ENCODE data around the gene INHBB.
"Not testable (repeated sequence)": the region's sequence is repeated elsewhere in the genome, so short reads cannot be mapped to it uniquely, and the experiment has no call there.

Gene INHBB

GRCh38 chr2:120381192-120381591 lies 35.3 kb downstream of the INHBB start:
- DNase-seq (ENCODE audit: low read depth, low spot score), result no peak

- no peak for DNase-seq (ENCODE audit: low read depth, low spot score)
Measured at GRCh38 chr2:120381661-120382060, 35.7 kb downstream of the INHBB start.

- no peak for DNase-seq (ENCODE audit: low read depth, low spot score)
Measured at GRCh38 chr2:120382541-120383144, 36.7 kb downstream of the INHBB start.

GRCh38 chr2:120383191-120383590 lies 37.3 kb downstream of the INHBB start:
- DNase-seq (ENCODE audit: low read depth, low spot score), result no peak

GRCh38 chr2:120383631-120384340 lies 37.9 kb downstream of the INHBB start:
- DNase-seq (ENCODE audit: low read depth, low spot score), result no peak

GRCh38 chr2:120384486-120385354 lies 38.8 kb downstream of the INHBB start:
- no peak for DNase-seq (ENCODE audit: low read depth, low spot score)

- DNase-seq (ENCODE audit: low read depth, low spot score), result no peak
Measured at GRCh38 chr2:120385355-120386127, 39.6 kb downstream of the INHBB start.

GRCh38 chr2:120388222-120389035 lies 42.5 kb downstream of the INHBB start:
- no peak for DNase-seq (ENCODE audit: low read depth, low spot score)

- DNase-seq (ENCODE audit: low read depth, low spot score), result no peak
Measured at GRCh38 chr2:120389036-120389391, 43.1 kb downstream of the INHBB start.

- DNase-seq (ENCODE audit: low read depth, low spot score), result no peak
Measured at GRCh38 chr2:120390381-120391055, 44.6 kb downstream of the INHBB start.

GRCh38 chr2:120391382-120391781 lies 45.4 kb downstream of the INHBB start:
- DNase-seq (ENCODE audit: low read depth, low spot score), result not testable (repeated sequence)

- no peak for DNase-seq (ENCODE audit: low read depth, low spot score)
Measured at GRCh38 chr2:120391911-120392665, 46.2 kb downstream of the INHBB start.

- no peak for DNase-seq (ENCODE audit: low read depth, low spot score)
Measured at GRCh38 chr2:120392923-120393322, 47.0 kb downstream of the INHBB start.

- no peak for DNase-seq (ENCODE audit: low read depth, low spot score)
Measured at GRCh38 chr2:120393456-120393855, 47.5 kb downstream of the INHBB start.

- no peak for DNase-seq (ENCODE audit: low read depth, low spot score)
Measured at GRCh38 chr2:120394764-120395163, 48.8 kb downstream of the INHBB start.

GRCh38 chr2:120395221-120396012 lies 49.5 kb downstream of the INHBB start:
- no peak for DNase-seq (ENCODE audit: low read depth, low spot score)

- DNase-seq (ENCODE audit: low read depth, low spot score), result no peak
Measured at GRCh38 chr2:120396013-120396860, 50.3 kb downstream of the INHBB start.

Data from brain pericyte (primary cell).